HEK293 (cell line): ENCODE measurements around the gene HIC1.

Source experiments
- CTCF ChIA-PET: fragments of 350-600 bp; formaldehyde crosslinking; extraction: SDS; loops from one replicate; lab custom pipeline; 2021; ENCODE audit warnings: antibody characterized with exemption; lab: Yijun Ruan, JAX
- POLR2A ChIA-PET: fragments of 300-600 bp; formaldehyde crosslinking; extraction: SDS; loops from one replicate; lab custom pipeline; 2020; ENCODE audit warnings: antibody characterized with exemption, inconsistent platforms; lab: Yijun Ruan, JAX
- H3K27ac ChIP-seq: fragments of 200-500 bp; sonication (Bioruptor generic); 2 replicates; pipeline ENCODE4 v1.5.1; 2014; ENCODE audit warnings: low read depth, low read length, control low read depth, inconsistent platforms; ENCODE audit errors: extremely low read depth
- H3K36me3 ChIP-seq, 2 experiments: fragments of 200-500 bp in 1 of 2; sonication (Bioruptor generic) in 1 of 2; 1 replicate in 1 of 2; 2 replicates in 1 of 2; pipeline ENCODE4 v1.5.1; 2014 to 2017; ENCODE audit warnings: inconsistent platforms in 2 of 2, low read length in 2 of 2; ENCODE audit not compliant: control insufficient read depth in 2 of 2, insufficient read depth in 1 of 2
- H3K4me1 ChIP-seq: fragments of 200-500 bp; sonication (Bioruptor generic); 2 replicates; pipeline ENCODE4 v1.5.1; 2014; ENCODE audit warnings: mild to moderate bottlenecking, low read length, inconsistent platforms; ENCODE audit not compliant: control insufficient read depth, insufficient read depth
- H3K4me3 ChIP-seq: 2 replicates; pipeline ENCODE4 v1.5.1; 2011; ENCODE audit warnings: low read depth, mild to moderate bottlenecking, control low read depth, low read length, moderate library complexity
- H3K9me3 ChIP-seq: fragments of 200-500 bp; sonication (Bioruptor generic); 2 replicates; pipeline ENCODE4 v1.5.1; 2014; ENCODE audit warnings: low read depth, low read length, inconsistent platforms; ENCODE audit not compliant: control insufficient read depth, insufficient read depth
- BCL11B ChIP-seq: fragments of 450-650 bp; formaldehyde crosslinking; IDR thresholded peaks from 2 replicates; pipeline ENCODE4 v1.5.1; 2016; ENCODE audit warnings: low read depth, missing biosample characterization, missing genetic modification characterization
- EGR2 ChIP-seq: fragments of 450-650 bp; formaldehyde crosslinking; IDR thresholded peaks from 2 replicates; pipeline ENCODE4 v1.5.1; 2016; ENCODE audit warnings: low read depth, missing biosample characterization, missing genetic modification characterization
- ELK4 ChIP-seq: IDR thresholded peaks from 2 replicates; pipeline ENCODE4 v1.6.1; 2011; ENCODE audit warnings: mild to moderate bottlenecking, low read depth, low read length, borderline replicate concordance
- GLIS1 ChIP-seq: fragments of 450-650 bp; formaldehyde crosslinking; IDR thresholded peaks from 2 replicates; pipeline ENCODE4 v1.5.1; 2016; ENCODE audit warnings: missing biosample characterization, missing genetic modification characterization
- KLF16 ChIP-seq: fragments of 450-650 bp; formaldehyde crosslinking; IDR thresholded peaks from 2 replicates; pipeline ENCODE4 v1.5.1; 2017; ENCODE audit warnings: missing biosample characterization, missing genetic modification characterization
- SCRT2 ChIP-seq: fragments of 450-650 bp; formaldehyde crosslinking; IDR thresholded peaks from 2 replicates; pipeline ENCODE4 v1.5.1; 2016; ENCODE audit warnings: missing biosample characterization, missing genetic modification characterization
- SP7 ChIP-seq: fragments of 450-650 bp; formaldehyde crosslinking; IDR thresholded peaks from 2 replicates; pipeline ENCODE4 v1.5.1; 2016; ENCODE audit warnings: missing biosample characterization, missing genetic modification characterization
- ZFHX2 ChIP-seq: fragments of 450-650 bp; formaldehyde crosslinking; conservative IDR thresholded peaks from 2 replicates; pipeline ENCODE4 v1.5.1; 2016; ENCODE audit warnings: missing biosample characterization, missing genetic modification characterization
- ZNF121 ChIP-seq: fragments of 450-650 bp; formaldehyde crosslinking; IDR thresholded peaks from 2 replicates; pipeline ENCODE4 v1.5.1; 2016; ENCODE audit warnings: missing biosample characterization, missing genetic modification characterization
- ZNF140 ChIP-seq: fragments of 450-650 bp; formaldehyde crosslinking; IDR thresholded peaks from 2 replicates; pipeline ENCODE4 v1.5.1; 2016; ENCODE audit warnings: missing biosample characterization, missing genetic modification characterization
- ZNF174 ChIP-seq: fragments of 450-650 bp; formaldehyde crosslinking; IDR thresholded peaks from 2 replicates; pipeline ENCODE4 v1.5.0; 2017; ENCODE audit warnings: missing biosample characterization, mild to moderate bottlenecking, missing genetic modification characterization
- ZNF202 ChIP-seq: fragments of 450-650 bp; formaldehyde crosslinking; IDR thresholded peaks from 2 replicates; pipeline ENCODE4 v1.5.1; 2016; ENCODE audit warnings: missing biosample characterization, missing genetic modification characterization, borderline replicate concordance
- ZNF248 ChIP-seq: fragments of 450-650 bp; formaldehyde crosslinking; IDR thresholded peaks from 2 replicates; pipeline ENCODE4 v1.5.1; 2017; ENCODE audit warnings: missing biosample characterization, missing genetic modification characterization
- ZNF274 ChIP-seq, 2 experiments: fragments of 200-500 bp in 1 of 2; fragments of 450-650 bp in 1 of 2; sonication (Bioruptor generic) in 1 of 2; formaldehyde crosslinking in 1 of 2; IDR thresholded peaks; 2 replicates each; pipeline versions ENCODE4 v1.5.1 to v1.6.1; 2014 to 2016; ENCODE audit warnings: borderline replicate concordance in 1 of 2, inconsistent platforms in 1 of 2, low read length in 1 of 2, missing biosample characterization in 1 of 2, missing genetic modification characterization in 1 of 2
- ZNF302 ChIP-seq: fragments of 450-650 bp; formaldehyde crosslinking; IDR thresholded peaks from 2 replicates; pipeline ENCODE4 v1.5.1; 2016; ENCODE audit warnings: missing biosample characterization, missing genetic modification characterization, low read depth
- ZNF585B ChIP-seq: fragments of 450-650 bp; formaldehyde crosslinking; IDR thresholded peaks from 2 replicates; pipeline ENCODE4 v1.5.1; 2016; ENCODE audit warnings: missing biosample characterization, missing genetic modification characterization
- ZNF621 ChIP-seq: fragments of 450-650 bp; formaldehyde crosslinking; IDR thresholded peaks from 2 replicates; pipeline ENCODE4 v1.5.1; 2017; ENCODE audit warnings: missing biosample characterization, missing genetic modification characterization
- ZNF660 ChIP-seq: fragments of 450-650 bp; IDR thresholded peaks from 2 replicates; pipeline ENCODE4 v1.5.1; 2018; ENCODE audit warnings: missing biosample characterization, mild to moderate bottlenecking, missing genetic modification characterization
- ZNF776 ChIP-seq: fragments of 450-650 bp; formaldehyde crosslinking; IDR thresholded peaks from 2 replicates; pipeline ENCODE4 v1.5.0; 2017; ENCODE audit warnings: missing biosample characterization, missing genetic modification characterization, borderline replicate concordance
- ZNF785 ChIP-seq: fragments of 450-650 bp; formaldehyde crosslinking; IDR thresholded peaks from 2 replicates; pipeline ENCODE4 v1.5.1; 2016; ENCODE audit warnings: missing biosample characterization, missing genetic modification characterization
- ZSCAN16 ChIP-seq: fragments of 450-650 bp; formaldehyde crosslinking; IDR thresholded peaks from 2 replicates; pipeline ENCODE4 v1.5.1; 2016; ENCODE audit warnings: missing biosample characterization, missing genetic modification characterization
- ZSCAN23 ChIP-seq: fragments of 450-650 bp; formaldehyde crosslinking; IDR thresholded peaks from 2 replicates; pipeline ENCODE4 v1.5.1; 2016; ENCODE audit warnings: missing biosample characterization, missing genetic modification characterization
- TF ChIP-seq, protein P1 (sequence below): fragments of 450-650 bp; formaldehyde crosslinking; IDR thresholded peaks from 2 replicates; pipeline ENCODE4 v1.5.0; 2017; ENCODE audit warnings: missing biosample characterization, missing genetic modification characterization, borderline replicate concordance
- TF ChIP-seq, protein P2 (sequence below): fragments of 450-650 bp; formaldehyde crosslinking; IDR thresholded peaks from 2 replicates; pipeline ENCODE4 v1.5.1; 2016; ENCODE audit warnings: missing biosample characterization, missing genetic modification characterization, low read depth

HIC1 gene

DNA sequence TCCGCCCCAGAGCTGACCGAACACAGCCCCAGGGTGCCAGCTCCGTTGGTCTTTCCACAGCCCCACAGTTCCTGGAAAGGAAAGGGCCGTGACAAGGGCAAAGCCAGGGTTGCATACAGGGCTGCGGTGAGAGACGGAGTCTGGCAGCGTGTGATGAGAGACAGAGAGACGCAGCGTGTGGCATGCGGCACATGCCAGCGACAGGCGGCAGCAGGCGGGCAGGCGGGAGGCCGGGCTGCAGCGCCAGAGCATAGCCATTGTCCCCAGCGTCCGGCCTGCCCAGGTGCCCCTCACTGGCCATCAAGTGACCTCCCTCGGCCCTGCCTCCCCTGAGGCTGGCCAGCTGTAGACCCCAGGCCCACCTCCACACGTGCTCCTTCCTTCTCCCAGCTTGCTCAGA lies 38.4 kb upstream of the HIC1 start (continued):
- TF ChIP-seq, protein P1, sequence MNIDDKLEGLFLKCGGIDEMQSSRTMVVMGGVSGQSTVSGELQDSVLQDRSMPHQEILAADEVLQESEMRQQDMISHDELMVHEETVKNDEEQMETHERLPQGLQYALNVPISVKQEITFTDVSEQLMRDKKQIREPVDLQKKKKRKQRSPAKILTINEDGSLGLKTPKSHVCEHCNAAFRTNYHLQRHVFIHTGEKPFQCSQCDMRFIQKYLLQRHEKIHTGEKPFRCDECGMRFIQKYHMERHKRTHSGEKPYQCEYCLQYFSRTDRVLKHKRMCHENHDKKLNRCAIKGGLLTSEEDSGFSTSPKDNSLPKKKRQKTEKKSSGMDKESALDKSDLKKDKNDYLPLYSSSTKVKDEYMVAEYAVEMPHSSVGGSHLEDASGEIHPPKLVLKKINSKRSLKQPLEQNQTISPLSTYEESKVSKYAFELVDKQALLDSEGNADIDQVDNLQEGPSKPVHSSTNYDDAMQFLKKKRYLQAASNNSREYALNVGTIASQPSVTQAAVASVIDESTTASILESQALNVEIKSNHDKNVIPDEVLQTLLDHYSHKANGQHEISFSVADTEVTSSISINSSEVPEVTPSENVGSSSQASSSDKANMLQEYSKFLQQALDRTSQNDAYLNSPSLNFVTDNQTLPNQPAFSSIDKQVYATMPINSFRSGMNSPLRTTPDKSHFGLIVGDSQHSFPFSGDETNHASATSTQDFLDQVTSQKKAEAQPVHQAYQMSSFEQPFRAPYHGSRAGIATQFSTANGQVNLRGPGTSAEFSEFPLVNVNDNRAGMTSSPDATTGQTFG (tag by site-specific recombination): no peak
- TF ChIP-seq ZNF660: no peak
- TF ChIP-seq ZNF776 (tag by site-specific recombination): no peak

GRCh38 chr17:2017274-2017941 lies 37.5 kb upstream of the HIC1 start:
- H3K4me3 ChIP-seq: no peak overlapping the region
- ChIA-PET POLR2A (no interaction called here), CTCF (no interaction called here)
- no peaks in the 10 kb centered on the region for H3K36me3 ChIP-seq
- H3K27ac ChIP-seq: no peak overlapping the region
- H3K9me3 ChIP-seq: no peaks in the 10 kb centered on the region
- TF ChIP-seq EGR2 (peak; percentile 64), ZFHX2 (tag by site-specific recombination) (peak; percentile 70), ZNF274 (IDR thresholded peaks at IDR 0.05; ENCODE audit: low read length) (no peak), ZNF274 (tag by site-specific recombination; IDR thresholded peaks at IDR 0.05; ENCODE audit: borderline replicate concordance) (no peak), SCRT2 (peak; percentile 45; the same call in 1 of the 2 replicates)
- TF ChIP-seq, all 188 proteins: peak for 3
- no peaks in the 10 kb centered on the region for H3K4me1 ChIP-seq

DNA sequence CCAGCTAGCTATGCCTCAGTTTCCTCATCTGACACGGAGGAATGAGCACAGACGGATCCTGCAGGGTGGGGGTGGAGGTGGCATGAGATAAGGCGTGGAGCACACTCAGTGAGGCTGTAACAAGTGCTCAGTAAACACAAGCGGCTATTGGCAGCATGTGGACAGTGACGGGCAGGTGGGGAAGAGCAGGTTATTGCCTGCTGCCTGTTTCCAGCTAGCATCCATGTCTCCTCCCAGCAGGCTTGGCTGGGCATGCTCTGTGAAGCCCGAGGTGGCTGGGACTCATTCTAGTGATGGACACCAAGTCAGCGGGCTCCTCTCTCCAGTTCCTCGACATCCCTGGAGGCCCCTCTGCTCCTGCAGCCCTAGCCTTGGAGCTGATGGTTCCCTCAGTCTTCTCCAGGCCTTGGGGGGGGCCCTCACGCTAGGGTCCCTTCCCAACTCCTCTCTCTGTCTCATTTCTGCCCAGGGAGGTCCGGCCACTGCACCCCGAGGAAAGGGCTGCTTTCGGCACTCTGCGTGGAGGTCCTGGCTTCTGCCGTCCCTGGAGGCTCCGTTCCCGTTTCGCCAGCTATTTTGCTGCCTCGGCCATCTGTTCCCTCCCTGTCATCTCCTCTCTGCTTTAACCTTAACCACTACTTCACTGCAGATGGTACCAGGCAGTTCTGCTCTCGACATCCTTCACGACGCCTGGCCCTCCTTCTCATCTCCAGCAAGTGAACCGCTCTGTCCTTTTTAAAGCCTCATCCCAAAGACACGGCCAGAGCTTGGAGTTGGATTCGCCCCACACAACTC lies 36.0 kb upstream of the HIC1 start:
- H3K36me3 ChIP-seq: no peaks in the 10 kb centered on the region
- no peak overlapping the region for H3K27ac ChIP-seq
- H3K4me3 ChIP-seq: no peak overlapping the region
- ChIA-PET CTCF (interaction anchor here (0.6 to 0.8 kb wide), 3 partner anchors 36 to 223 kb away, joined by 3 to 5 read pairs (median 4); partner anchors contain the start of gene HIC1), POLR2A (no interaction called here)
- H3K9me3 ChIP-seq: no peaks in the 10 kb centered on the region
- TF ChIP-seq ZNF585B (no peak), GLIS1 (no peak), ZNF248 (no peak), SP7 (tag by site-specific recombination) (no peak), SCRT2 (0 out of 2 replicates have a peak, but pooled peaks have one; percentile 21), ZNF202 (tag by site-specific recombination) (no peak), ZNF302 (tag by site-specific recombination) (no peak)
- peaks cover under 1% of the 10 kb centered on the region; the same call in 1 of the 2 replicates for H3K4me1 ChIP-seq

- peaks cover 9% of the 10 kb centered on the region; the same call in 1 of the 2 replicates for H3K4me1 ChIP-seq
- no peak overlapping the region for H3K4me3 ChIP-seq
- ChIA-PET POLR2A (interaction anchor here (0.6 kb wide), 1 partner anchor 97 kb away, joined by 3 read pairs; no protein-coding TSS in a partner anchor), CTCF (interaction anchor here (0.6 to 1.5 kb wide), 4 partner anchors 10 to 223 kb away, joined by 3 to 5 read pairs (median 4); no protein-coding TSS in a partner anchor)
- no peak overlapping the region for H3K27ac ChIP-seq
- no peaks in the 10 kb centered on the region for H3K9me3 ChIP-seq
- no peaks in the 10 kb centered on the region for H3K36me3 ChIP-seq
- no peak for TF ChIP-seq GLIS1
- TF ChIP-seq, protein P2, sequence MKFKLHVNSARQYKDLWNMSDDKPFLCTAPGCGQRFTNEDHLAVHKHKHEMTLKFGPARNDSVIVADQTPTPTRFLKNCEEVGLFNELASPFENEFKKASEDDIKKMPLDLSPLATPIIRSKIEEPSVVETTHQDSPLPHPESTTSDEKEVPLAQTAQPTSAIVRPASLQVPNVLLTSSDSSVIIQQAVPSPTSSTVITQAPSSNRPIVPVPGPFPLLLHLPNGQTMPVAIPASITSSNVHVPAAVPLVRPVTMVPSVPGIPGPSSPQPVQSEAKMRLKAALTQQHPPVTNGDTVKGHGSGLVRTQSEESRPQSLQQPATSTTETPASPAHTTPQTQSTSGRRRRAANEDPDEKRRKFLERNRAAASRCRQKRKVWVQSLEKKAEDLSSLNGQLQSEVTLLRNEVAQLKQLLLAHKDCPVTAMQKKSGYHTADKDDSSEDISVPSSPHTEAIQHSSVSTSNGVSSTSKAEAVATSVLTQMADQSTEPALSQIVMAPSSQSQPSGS (tag by site-specific recombination): no peak
- TF ChIP-seq ELK4: no peak
- no peak for TF ChIP-seq ZNF174
- TF ChIP-seq BCL11B (tag by site-specific recombination): no peak
- TF ChIP-seq ZNF140 (tag by site-specific recombination): no peak
- TF ChIP-seq ZSCAN23 (tag by site-specific recombination): no peak
- no peak for TF ChIP-seq SCRT2
- TF ChIP-seq KLF16 (tag by site-specific recombination): no peak
- no peak for TF ChIP-seq ZSCAN16 (tag by site-specific recombination)
- TF ChIP-seq ZNF121 (tag by site-specific recombination): no peak
- no peak for TF ChIP-seq ZNF785 (tag by site-specific recombination)
- no peak for TF ChIP-seq ZNF621 (tag by site-specific recombination)
Observed at GRCh38 chr17:2019723-2020122, 35.2 kb upstream of the HIC1 start.
